Measurements from ENCODE around the gene PITPNB. TPM values are rescaled to one million over a fixed set of nuclear protein-coding genes. Genes with fewer than 3 reads are reported as not detected.

The PITPNB gene
- total and polyA plus RNA-seq, 7 donors: 20.4 to 135 (median 79.9) TPM

- Histone ChIP-seq H3K9me3 (no peaks in the 10 kb centered on the region), H3K4me1 (peaks cover 0 to 96% (median 87%) of the 10 kb centered on the region in 4 donors), H3K27me3 (no peaks in the 10 kb centered on the region), H3K27ac (peak overlapping the region; percentile 35 to 87 (median 72)), H3K36me3 (peaks cover 0 to 2% (median under 1%) of the 10 kb centered on the region in 4 donors), H3K4me3 (no peak overlapping the region)
- intact Hi-C loops (cut with DNase I): no loop called here
- 81 to 87% methylated on average over 1 of the region's 1 CpG for WGBS, 2 donors
- TF ChIP-seq POLR2AphosphoS5 (IDR thresholded peaks at IDR 0.05) (peak in 1 of 4 donors; percentile 29), CTCF (IDR thresholded peaks at IDR 0.05) (no peak)
- no peak for DNase-seq
Measured at GRCh38 chr22:27876684-27877083, 42.4 kb downstream of the PITPNB start.

- intact Hi-C loops (cut with DNase I): no loop called here
- Histone ChIP-seq H3K4me3 (no peak overlapping the region), H3K4me1 (peaks cover 0 to 90% (median 81%) of the 10 kb centered on the region in 4 donors), H3K27ac (peak overlapping the region; percentile 69 to 87 (median 79)), H3K9me3 (no peaks in the 10 kb centered on the region), H3K27me3 (no peaks in the 10 kb centered on the region), H3K36me3 (peaks cover 0 to 9% (median 5%) of the 10 kb centered on the region in 4 donors)
- 74 to 91% methylated on average over 2 of the region's 2 CpGs for WGBS, 2 donors
- DNase-seq: no peak
- TF ChIP-seq EP300 (IDR thresholded peaks at IDR 0.05) (no peak), POLR2A (IDR thresholded peaks at IDR 0.05) (no peak), CTCF (IDR thresholded peaks at IDR 0.05) (no peak)
Measured at GRCh38 chr22:27875951-27876350, 43.1 kb downstream of the PITPNB start.

DNA sequence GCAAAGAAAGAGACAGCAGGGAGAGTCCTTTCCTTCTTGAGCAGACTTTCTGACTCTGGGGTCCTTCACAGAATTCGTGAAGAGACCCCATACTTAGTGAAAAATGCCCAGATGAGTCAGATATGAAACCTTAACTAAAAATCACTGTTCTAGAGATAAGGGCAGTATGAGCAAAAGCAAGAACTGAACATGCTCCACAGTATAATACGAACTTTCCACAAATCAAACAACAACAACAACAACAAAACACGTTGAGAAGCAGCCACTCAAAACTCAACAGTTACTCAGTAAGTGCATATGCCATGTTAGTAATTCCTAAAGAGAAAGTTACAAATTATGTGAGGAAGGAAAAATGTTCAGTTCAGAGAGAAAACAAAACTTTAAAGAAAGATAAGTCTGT lies 44.3 kb downstream of the PITPNB start:
- no peak for DNase-seq
- TF ChIP-seq POLR2AphosphoS5 (IDR thresholded peaks at IDR 0.05) (no peak), CTCF (IDR thresholded peaks at IDR 0.05) (no peak), POLR2A (IDR thresholded peaks at IDR 0.05) (no peak), EP300 (IDR thresholded peaks at IDR 0.05) (no peak)
- H3K4me1 ChIP-seq: peaks cover 0 to 90% (median 74%) of the 10 kb centered on the region in 4 donors
- 71 to 76% methylated on average over 3 of the region's 3 CpGs for WGBS, 2 donors
- intact Hi-C loops (cut with DNase I): no loop called here
- H3K9me3 ChIP-seq: no peaks in the 10 kb centered on the region
- no peak overlapping the region for H3K4me3 ChIP-seq
- H3K27me3 ChIP-seq: no peaks in the 10 kb centered on the region
- H3K27ac ChIP-seq: peak overlapping the region; percentile 69 to 87 (median 79)
- H3K36me3 ChIP-seq: peaks cover 0 to 12% (median 5%) of the 10 kb centered on the region in 4 donors

GRCh38 chr22:27874185-27874584 lies 44.9 kb downstream of the PITPNB start:
- peaks cover 0 to 12% (median 5%) of the 10 kb centered on the region in 4 donors for H3K36me3 ChIP-seq
- peak; percentile 65 for DNase-seq
- no peak overlapping the region for H3K4me3 ChIP-seq
- intact Hi-C loops (cut with DNase I): no loop called here
- peaks cover 0 to 89% (median 73%) of the 10 kb centered on the region in 4 donors for H3K4me1 ChIP-seq
- peak overlapping the region; percentile 69 to 87 (median 79) for H3K27ac ChIP-seq
- no peaks in the 10 kb centered on the region for H3K9me3 ChIP-seq
- WGBS, 2 donors: 94 to 96% methylated on average over 6 of the region's 6 CpGs
- no peaks in the 10 kb centered on the region for H3K27me3 ChIP-seq
- TF ChIP-seq CTCF (IDR thresholded peaks at IDR 0.05) (no peak), POLR2A (IDR thresholded peaks at IDR 0.05) (no peak), POLR2AphosphoS5 (IDR thresholded peaks at IDR 0.05) (no peak), EP300 (IDR thresholded peaks at IDR 0.05) (no peak)

DNA sequence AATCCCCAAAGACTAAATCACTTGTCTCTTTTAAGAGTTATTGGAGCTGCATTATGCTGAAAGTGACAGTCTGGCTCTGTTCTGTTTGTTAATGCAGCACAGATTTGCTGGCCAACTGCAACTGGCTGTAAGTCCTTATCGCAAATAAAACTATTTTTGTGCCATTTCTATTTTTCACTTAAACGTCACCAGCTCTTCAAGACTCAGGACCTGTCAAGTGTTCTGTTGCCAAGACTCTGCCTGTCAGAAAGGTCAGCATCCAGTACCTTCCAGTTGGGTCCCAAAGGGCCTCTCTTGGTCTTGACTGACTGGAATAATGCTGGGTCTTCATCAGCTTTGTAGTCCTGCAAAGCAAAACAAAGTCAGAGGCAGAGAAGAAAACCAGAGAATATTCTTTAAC lies 45.6 kb downstream of the PITPNB start:
- no peak for TF ChIP-seq POLR2A (IDR thresholded peaks at IDR 0.05)
- TF ChIP-seq EP300 (IDR thresholded peaks at IDR 0.05): no peak
- TF ChIP-seq CTCF (IDR thresholded peaks at IDR 0.05): no peak
- TF ChIP-seq POLR2AphosphoS5 (IDR thresholded peaks at IDR 0.05): peak in 2 of 4 donors; percentile 8 to 9
- Histone ChIP-seq H3K4me1 (peaks cover 0 to 89% (median 73%) of the 10 kb centered on the region in 4 donors), H3K36me3 (peaks cover 0 to 12% (median 5%) of the 10 kb centered on the region in 4 donors), H3K9me3 (no peaks in the 10 kb centered on the region), H3K27ac (peak overlapping the region; percentile 69 to 87 (median 79)), H3K27me3 (no peaks in the 10 kb centered on the region), H3K4me3 (peak overlapping the region in 1 of 4 donors; percentile 11)
- WGBS, 2 donors: 77 to 94% methylated on average over 2 of the region's 2 CpGs
- intact Hi-C loops (cut with DNase I): no loop called here
- no peak for DNase-seq

Measured in sigmoid colon (tissue), 7 donors.